ENCODE results near the gene SLC35F4. TPM values are rescaled to one million over a fixed set of nuclear protein-coding genes. Genes with fewer than 3 reads are reported as not detected.
"Not testable (repeated sequence)": the region's sequence is repeated elsewhere in the genome, so short reads cannot be mapped to it uniquely, and the experiment has no call there.

The SLC35F4 gene
- total RNA-seq, 2 experiments from 2014 or later = not detected

DNA sequence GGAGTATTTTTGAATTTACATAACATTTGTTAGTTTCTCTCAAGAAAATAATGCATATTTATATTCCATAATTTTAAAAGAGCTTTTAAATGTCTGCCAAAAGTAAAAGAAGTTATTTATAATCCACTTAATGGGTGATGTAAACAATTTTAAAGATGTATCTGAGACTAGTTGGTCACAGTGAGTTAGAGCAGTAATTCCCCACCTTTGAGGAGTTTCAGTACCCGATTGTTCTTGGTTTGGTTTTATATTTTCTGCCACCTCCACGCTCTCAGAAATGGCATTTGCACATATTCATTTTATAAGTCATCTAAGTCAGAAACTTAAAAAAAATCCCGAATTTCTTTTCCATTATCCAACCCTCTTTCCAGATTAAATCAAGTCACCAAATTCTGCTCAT, 153.2 kb downstream of the SLC35F4 start:
- H3K27ac Mint-ChIP-seq = no peak overlapping the region
- no peak for DNase-seq
- no peaks in the 10 kb centered on the region for H3K4me1 Mint-ChIP-seq
- POLR2A ChIA-PET = no interaction called here
- no peaks in the 10 kb centered on the region for H3K27me3 Mint-ChIP-seq
- CTCF ChIA-PET = no interaction called here
- no peaks in the 10 kb centered on the region for H3K36me3 Mint-ChIP-seq (ENCODE audit: low read depth)
- H3K9me3 Mint-ChIP-seq = peaks cover 11% of the 10 kb centered on the region
- H3K4me3 Mint-ChIP-seq = no peak overlapping the region

DNA sequence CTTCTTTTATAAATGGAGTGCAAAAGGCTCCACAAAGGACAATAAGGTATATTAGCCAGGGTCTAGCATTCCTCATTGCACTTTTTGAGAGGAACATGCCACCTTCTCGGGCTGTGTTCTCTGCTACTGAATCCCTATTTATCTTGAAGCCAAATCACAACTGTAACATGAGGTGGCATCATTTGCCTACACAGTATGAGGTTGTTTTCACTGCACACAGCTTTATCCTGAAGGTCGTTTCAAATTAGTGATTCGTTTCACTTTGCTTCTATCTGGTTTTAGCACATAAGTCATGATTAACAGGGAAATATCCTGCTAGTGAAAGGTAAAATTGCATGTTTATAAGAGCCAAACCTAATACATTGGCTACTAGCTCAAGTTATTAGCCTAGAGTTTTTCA, 153.8 kb downstream of the SLC35F4 start:
- Mint-ChIP-seq H3K27me3 (no peaks in the 10 kb centered on the region), H3K27ac (no peak overlapping the region), H3K9me3 (peaks cover 11% of the 10 kb centered on the region), H3K4me3 (no peak overlapping the region), H3K4me1 (no peaks in the 10 kb centered on the region), H3K36me3 (ENCODE audit: low read depth) (no peaks in the 10 kb centered on the region)
- no peak for DNase-seq
- POLR2A ChIA-PET = no interaction called here
- CTCF ChIA-PET = no interaction called here

DNA sequence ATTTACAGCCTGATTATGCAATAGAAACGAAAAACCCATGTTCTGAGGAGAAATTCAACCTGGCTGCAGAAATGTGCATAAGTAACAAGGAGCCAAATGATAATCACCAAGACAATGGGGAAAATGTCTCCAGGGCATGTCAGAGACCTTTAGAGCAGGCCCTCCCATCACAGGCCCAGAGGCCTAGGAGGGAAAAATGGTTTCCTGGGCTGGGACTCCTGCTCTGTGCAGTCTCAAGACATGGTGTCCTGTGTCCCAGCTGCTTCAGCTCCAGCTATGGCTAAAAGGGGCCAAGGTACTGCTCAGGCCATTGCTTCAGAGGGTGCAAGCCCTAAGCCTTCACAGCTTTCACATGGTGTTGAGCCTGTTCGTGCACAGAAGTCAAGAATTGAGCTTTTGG, 156.0 kb downstream of the SLC35F4 start:
- Mint-ChIP-seq H3K9me3 (peaks cover 11% of the 10 kb centered on the region), H3K27me3 (no peaks in the 10 kb centered on the region), H3K36me3 (ENCODE audit: low read depth) (no peaks in the 10 kb centered on the region), H3K27ac (no peak overlapping the region), H3K4me3 (no peak overlapping the region), H3K4me1 (no peaks in the 10 kb centered on the region)
- no peak for DNase-seq
- POLR2A ChIA-PET = no interaction called here
- CTCF ChIA-PET = no interaction called here

DNA sequence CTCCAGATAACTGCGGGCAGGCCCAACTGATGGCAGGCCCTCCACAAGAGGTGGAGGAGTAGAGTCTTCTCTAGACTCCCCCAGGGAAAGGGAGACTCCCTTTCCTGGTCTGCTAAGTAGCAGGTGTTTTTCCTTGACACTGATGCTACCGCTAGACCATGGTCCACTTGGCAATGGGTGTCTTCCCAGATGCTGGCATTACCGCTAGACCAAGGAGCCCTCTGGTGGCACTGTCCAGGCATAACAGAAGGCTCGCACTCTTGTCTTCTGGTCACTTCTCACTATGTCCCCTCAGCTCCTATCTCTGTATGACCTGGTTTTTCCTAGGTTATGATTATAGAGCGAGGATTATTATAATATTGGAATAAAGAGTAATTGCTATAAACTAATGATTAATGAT, 156.8 kb downstream of the SLC35F4 start:
- DNase-seq; CTCF ChIA-PET; H3K4me1 Mint-ChIP-seq; H3K36me3 Mint-ChIP-seq (ENCODE audit: low read depth); H3K27ac Mint-ChIP-seq; H3K4me3 Mint-ChIP-seq; H3K27me3 Mint-ChIP-seq; POLR2A ChIA-PET: not testable (repeated sequence)
- H3K9me3 Mint-ChIP-seq = peaks cover 11% of the 10 kb centered on the region

DNA sequence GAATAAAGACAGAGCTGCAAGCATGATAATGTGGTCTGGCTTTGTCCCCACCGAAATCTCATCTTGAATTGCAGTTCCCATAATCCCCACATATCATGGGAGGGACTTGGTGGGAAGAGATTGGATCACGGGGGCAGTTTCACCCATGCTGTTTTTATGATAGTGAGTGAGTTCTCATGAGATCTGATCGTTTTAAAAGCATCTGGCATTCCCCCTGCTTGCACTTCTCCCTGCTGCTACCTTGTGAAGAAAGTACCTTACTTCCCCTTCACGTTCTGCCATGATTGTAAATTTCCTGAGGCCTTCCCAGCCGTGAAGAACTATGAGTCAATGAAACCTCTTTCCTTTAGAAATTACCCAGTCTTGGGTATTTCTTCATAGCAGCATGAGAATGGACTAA, 158.7 kb downstream of the SLC35F4 start:
- no peak overlapping the region for H3K4me3 Mint-ChIP-seq
- no peak overlapping the region for H3K27ac Mint-ChIP-seq
- ChIA-PET POLR2A (no interaction called here), CTCF (no interaction called here)
- H3K36me3 Mint-ChIP-seq (ENCODE audit: low read depth) = no peaks in the 10 kb centered on the region
- H3K27me3 Mint-ChIP-seq = no peaks in the 10 kb centered on the region
- DNase-seq = no peak
- peaks cover 11% of the 10 kb centered on the region for H3K9me3 Mint-ChIP-seq
- no peaks in the 10 kb centered on the region for H3K4me1 Mint-ChIP-seq

DNA sequence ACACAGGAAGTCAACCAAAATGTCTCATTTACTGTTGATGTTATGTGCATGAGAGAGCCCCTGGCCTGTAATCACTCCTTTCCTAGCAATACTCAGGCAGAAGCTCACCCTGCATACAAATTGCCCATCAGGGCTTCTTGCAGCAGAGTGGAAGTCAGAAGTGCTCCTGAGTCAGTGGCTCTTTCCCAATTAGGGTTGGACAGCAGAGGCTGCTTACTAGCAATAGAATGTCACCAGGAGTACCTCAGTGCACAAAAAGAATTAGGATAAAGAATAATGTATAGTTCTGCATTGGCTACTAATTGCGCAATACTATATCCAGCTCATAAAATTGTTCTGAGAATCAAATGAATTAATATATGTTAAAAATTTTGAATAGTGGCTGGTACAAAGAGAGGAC, 161.1 kb downstream of the SLC35F4 start:
- H3K27ac Mint-ChIP-seq = no peak overlapping the region
- H3K4me1 Mint-ChIP-seq = no peaks in the 10 kb centered on the region
- ChIA-PET POLR2A (no interaction called here), CTCF (no interaction called here)
- H3K36me3 Mint-ChIP-seq (ENCODE audit: low read depth) = no peaks in the 10 kb centered on the region
- no peak for DNase-seq
- H3K9me3 Mint-ChIP-seq = peaks cover 8% of the 10 kb centered on the region
- no peak overlapping the region for H3K4me3 Mint-ChIP-seq
- H3K27me3 Mint-ChIP-seq = no peaks in the 10 kb centered on the region

DNA sequence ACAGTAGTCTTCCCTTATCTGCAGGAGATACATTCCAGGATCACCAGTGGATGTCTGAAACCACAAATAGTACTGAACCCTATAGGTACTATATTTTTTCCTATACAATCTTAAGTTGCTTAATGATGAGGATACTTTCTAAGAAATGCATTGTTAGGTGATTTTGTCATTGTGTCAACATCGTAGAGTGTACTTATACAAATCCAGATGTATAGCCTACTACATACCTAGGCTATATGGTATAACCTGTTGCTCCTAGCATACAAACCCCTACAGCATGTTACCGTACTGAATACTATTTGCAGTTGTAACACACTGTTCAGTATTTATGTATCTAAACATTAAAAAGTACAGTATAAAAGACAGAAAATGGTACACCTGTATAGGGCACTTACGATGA, 165.9 kb downstream of the SLC35F4 start:
- ChIA-PET POLR2A (no interaction called here), CTCF (no interaction called here)
- H3K27ac Mint-ChIP-seq = no peak overlapping the region
- H3K9me3 Mint-ChIP-seq = no peaks in the 10 kb centered on the region
- H3K27me3 Mint-ChIP-seq = no peaks in the 10 kb centered on the region
- no peaks in the 10 kb centered on the region for H3K36me3 Mint-ChIP-seq (ENCODE audit: low read depth)
- DNase-seq = no peak
- no peak overlapping the region for H3K4me3 Mint-ChIP-seq
- H3K4me1 Mint-ChIP-seq = no peaks in the 10 kb centered on the region

DNA sequence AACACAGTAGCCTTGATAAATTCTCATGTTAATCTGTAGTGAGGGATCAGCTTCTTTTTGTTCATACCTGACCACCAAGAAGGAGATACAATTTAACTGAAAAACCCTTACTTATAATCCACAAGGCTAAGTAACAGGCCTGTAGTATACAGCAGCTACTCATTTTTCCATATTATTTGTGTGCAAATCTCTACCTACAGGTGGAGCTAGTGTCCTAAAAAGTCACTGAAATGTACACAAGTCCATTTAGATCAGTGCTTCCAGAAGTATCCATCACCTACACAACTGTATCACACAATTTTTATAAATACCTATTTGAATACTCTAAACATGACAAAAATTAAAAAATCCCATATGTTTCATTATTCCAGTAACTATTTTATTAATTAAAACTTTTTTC, 173.2 kb downstream of the SLC35F4 start:
- no peak for DNase-seq
- Mint-ChIP-seq H3K9me3 (no peaks in the 10 kb centered on the region), H3K4me1 (no peaks in the 10 kb centered on the region), H3K4me3 (no peak overlapping the region), H3K27me3 (no peaks in the 10 kb centered on the region), H3K36me3 (ENCODE audit: low read depth) (no peaks in the 10 kb centered on the region), H3K27ac (no peak overlapping the region)
- CTCF ChIA-PET = interaction anchor here (0.6 to 1.5 kb wide), 3 partner anchors 47 to 381 kb away, joined by 3 to 4 read pairs (median 4); no protein-coding TSS in a partner anchor
- POLR2A ChIA-PET = no interaction called here

DNA sequence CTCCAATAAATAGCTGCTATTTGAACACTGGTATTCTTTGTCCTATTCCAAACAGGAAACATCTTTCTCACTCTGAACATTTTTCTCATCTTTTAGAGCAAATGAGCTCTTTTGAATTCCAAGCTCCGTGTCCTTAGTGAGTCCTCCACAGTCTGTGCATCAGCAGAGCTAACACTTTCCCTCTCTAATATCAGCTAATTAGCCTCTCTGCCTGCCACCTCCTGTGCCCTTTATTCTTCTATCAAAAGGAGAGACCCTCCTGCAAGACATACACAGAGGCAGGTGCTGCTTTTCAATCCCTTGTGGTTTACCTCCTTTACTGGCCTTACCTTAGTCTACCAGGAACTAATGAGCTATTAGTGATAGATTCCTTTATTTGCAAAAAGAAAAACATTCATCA, 178.5 kb downstream of the SLC35F4 start:
- Mint-ChIP-seq H3K27me3 (no peaks in the 10 kb centered on the region), H3K9me3 (no peaks in the 10 kb centered on the region), H3K4me3 (no peak overlapping the region), H3K27ac (no peak overlapping the region), H3K36me3 (ENCODE audit: low read depth) (no peaks in the 10 kb centered on the region), H3K4me1 (no peaks in the 10 kb centered on the region)
- ChIA-PET CTCF (no interaction called here), POLR2A (no interaction called here)
- no peak for DNase-seq

DNA sequence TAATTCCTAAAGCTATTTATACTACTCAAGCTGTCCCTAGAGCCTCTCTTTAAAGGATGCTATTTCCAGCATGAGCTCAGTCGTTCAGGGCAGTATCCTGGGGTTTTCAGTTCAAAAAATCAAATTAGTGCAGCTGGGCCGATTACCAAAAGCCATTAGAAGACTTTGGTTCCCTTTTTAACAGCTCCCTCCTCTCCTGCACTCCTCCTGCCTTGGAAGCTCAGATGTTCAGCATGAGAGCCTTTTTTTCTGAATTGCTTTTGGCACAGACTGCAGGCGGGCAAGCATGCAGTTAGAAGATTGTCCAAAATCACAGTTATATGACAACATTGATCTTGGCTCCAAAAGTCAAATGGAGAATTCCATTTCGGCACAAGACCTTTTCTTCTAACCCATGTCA, 179.6 kb downstream of the SLC35F4 start:
- POLR2A ChIA-PET = no interaction called here
- no peak for DNase-seq
- Mint-ChIP-seq H3K4me1 (no peaks in the 10 kb centered on the region), H3K27ac (no peak overlapping the region), H3K27me3 (no peaks in the 10 kb centered on the region), H3K36me3 (ENCODE audit: low read depth) (no peaks in the 10 kb centered on the region), H3K9me3 (no peaks in the 10 kb centered on the region), H3K4me3 (no peak overlapping the region)
- CTCF ChIA-PET = no interaction called here

DNA sequence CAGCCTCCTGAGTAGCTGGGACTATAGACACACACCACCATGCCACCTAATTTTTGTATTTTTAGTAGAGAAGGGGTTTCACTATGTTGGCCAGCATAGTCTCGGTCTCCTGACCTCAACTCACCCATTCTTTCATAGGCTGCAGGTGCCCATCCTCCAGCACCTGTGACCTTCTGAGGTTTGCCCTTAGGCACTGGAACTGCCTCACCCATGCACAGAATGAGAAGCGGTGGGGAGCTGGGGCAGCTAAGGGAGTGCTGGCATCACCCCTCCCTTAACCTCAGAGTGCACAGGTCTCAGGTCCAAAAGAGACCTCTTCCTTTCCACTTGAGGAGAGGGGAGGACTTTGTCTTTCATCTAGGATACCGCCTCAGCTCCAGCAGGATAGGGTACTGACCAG, 194.9 kb downstream of the SLC35F4 start:
- Mint-ChIP-seq H3K27me3 (no peaks in the 10 kb centered on the region), H3K4me1 (no peaks in the 10 kb centered on the region), H3K4me3 (no peak overlapping the region), H3K9me3 (peaks cover 4% of the 10 kb centered on the region), H3K36me3 (ENCODE audit: low read depth) (no peaks in the 10 kb centered on the region), H3K27ac (no peak overlapping the region)
- CTCF ChIA-PET = no interaction called here
- DNase-seq = no peak
- POLR2A ChIA-PET = no interaction called here

DNA sequence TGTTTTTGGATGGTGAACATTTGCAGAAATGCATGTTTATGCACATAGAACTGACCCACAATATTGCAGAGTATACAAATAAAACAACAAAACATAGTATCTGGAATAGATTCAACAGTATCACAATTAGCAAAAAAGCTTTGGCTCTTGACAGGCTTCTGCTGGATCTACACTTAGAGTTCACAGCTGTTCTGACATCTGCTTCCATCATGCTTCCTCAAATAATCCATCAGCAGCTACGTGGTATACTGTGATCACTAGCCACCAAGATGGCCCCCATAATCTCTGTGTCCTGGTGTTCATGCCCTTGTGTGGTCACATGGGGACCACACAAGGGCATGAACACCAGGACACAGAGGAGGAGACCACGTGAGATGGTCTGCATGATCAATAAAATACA, 205.7 kb downstream of the SLC35F4 start:
- peaks cover 6% of the 10 kb centered on the region for H3K9me3 Mint-ChIP-seq
- CTCF ChIA-PET = interaction anchor here (0.6 kb wide), 1 partner anchor 295 kb away, joined by 3 read pairs; no protein-coding TSS in a partner anchor
- no peaks in the 10 kb centered on the region for H3K36me3 Mint-ChIP-seq (ENCODE audit: low read depth)

DNA sequence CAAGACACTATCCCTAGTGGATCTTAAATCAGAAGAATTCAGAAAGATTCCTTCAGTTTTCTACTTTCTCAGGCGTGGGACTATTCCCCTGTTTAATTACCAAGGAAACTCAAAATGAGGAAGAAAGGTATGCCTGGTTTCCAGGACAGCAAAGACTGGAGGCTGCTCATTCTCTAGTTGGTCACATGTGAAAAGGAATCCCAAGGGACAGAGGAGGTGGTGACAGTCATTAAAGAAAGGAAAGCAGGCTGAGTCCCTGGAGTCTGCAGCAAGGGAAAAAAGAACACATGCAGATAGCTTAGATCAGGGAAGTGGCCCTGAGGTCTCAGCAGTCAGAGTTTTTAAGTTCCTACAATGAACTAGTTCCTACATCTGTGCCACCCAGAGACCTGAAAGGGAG, 206.8 kb downstream of the SLC35F4 start:
- Mint-ChIP-seq H3K27ac (no peak overlapping the region), H3K4me3 (no peak overlapping the region), H3K4me1 (no peaks in the 10 kb centered on the region), H3K27me3 (no peaks in the 10 kb centered on the region), H3K9me3 (peaks cover 6% of the 10 kb centered on the region), H3K36me3 (ENCODE audit: low read depth) (no peaks in the 10 kb centered on the region)
- DNase-seq = no peak
- ChIA-PET CTCF (no interaction called here), POLR2A (no interaction called here)

More for the DNA sequence above, 205.7 kb downstream of the SLC35F4 start:
- Mint-ChIP-seq H3K4me1 (no peaks in the 10 kb centered on the region), H3K4me3 (no peak overlapping the region), H3K27ac (no peak overlapping the region), H3K27me3 (no peaks in the 10 kb centered on the region)
- DNase-seq = no peak
- POLR2A ChIA-PET = no interaction called here

DNA sequence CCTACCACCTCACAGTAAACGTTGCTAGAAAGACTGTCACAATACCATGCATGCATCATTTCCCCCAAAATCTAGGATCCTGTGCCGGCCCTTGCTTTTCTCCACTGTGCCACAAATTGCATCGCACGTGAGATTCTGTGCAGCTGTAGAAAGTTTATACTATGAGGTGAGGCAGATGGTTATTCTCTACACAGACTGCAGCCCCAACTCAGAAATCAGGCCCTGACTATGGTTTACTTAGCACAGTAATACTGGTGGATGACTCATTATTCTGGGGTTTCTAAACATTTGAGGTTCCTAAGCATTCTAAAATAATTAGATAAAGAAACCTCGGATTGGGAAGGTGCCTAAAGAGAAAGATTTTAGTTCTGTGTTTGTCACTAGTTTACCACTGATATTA, 208.4 kb downstream of the SLC35F4 start:
- Mint-ChIP-seq H3K36me3 (ENCODE audit: low read depth) (no peaks in the 10 kb centered on the region), H3K4me3 (no peak overlapping the region), H3K27ac (no peak overlapping the region), H3K27me3 (no peaks in the 10 kb centered on the region), H3K4me1 (no peaks in the 10 kb centered on the region), H3K9me3 (peaks cover 3% of the 10 kb centered on the region)
- DNase-seq = no peak
- ChIA-PET CTCF (no interaction called here), POLR2A (no interaction called here)

DNA sequence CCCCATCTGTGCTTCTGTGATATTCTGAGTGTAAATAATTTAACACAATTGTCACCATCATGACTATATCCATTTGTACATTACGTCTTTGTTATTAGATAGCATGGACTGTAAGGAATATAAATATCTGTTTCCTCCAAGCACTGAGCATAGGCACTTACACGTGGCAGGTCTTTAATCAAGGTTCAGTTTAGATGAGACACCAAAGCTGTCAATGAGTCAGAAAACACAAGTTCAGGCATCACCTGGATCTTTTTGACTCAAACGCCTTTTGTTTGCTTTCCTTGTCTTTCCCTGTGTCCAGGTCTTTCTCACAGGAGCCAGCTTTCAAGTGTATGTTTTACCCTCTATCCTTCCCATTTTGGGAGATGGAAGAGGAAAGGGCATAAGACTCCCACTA, 209.0 kb downstream of the SLC35F4 start:
- DNase-seq = no peak
- Mint-ChIP-seq H3K27ac (no peak overlapping the region), H3K36me3 (ENCODE audit: low read depth) (no peaks in the 10 kb centered on the region), H3K9me3 (peaks cover 3% of the 10 kb centered on the region), H3K4me1 (no peaks in the 10 kb centered on the region), H3K4me3 (no peak overlapping the region), H3K27me3 (no peaks in the 10 kb centered on the region)
- POLR2A ChIA-PET = no interaction called here
- CTCF ChIA-PET = no interaction called here

Measured in activated CD4-positive, alpha-beta memory T cell treated with anti-CD3 and anti-CD28 coated beads, Interleukin-2, amount 10 ng/mL, durations not matched to agents 7 days and 5 days (primary cell).